Subcutaneous adipose tissue (tissue), 4 donors: Measurements from ENCODE around the gene MRC1. TPM values are rescaled to one million over a fixed set of nuclear protein-coding genes. Genes with fewer than 3 reads are reported as not detected.

Experiments used
- total RNA-seq, 4 donors: library from RNA; depleted of rRNA; stranded (reverse); fragments of >200 nt; gene quantifications; one replicate each; pipeline ENCODE4 v1.1.0, GENCODE V29; 2016
- TF ChIP-seq, protein P1 (sequence below): fragments of 450-650 bp; IDR thresholded peaks from one replicate; pipeline ENCODE4 v1.5.1; 2016; ENCODE audit warnings: low read depth, mild to moderate bottlenecking, control low read depth, antibody characterized with exemption, moderate library complexity

MRC1 gene
- total RNA-seq, 4 donors from 2014 or later: 86.3 to 232 (median 218) TPM

DNA sequence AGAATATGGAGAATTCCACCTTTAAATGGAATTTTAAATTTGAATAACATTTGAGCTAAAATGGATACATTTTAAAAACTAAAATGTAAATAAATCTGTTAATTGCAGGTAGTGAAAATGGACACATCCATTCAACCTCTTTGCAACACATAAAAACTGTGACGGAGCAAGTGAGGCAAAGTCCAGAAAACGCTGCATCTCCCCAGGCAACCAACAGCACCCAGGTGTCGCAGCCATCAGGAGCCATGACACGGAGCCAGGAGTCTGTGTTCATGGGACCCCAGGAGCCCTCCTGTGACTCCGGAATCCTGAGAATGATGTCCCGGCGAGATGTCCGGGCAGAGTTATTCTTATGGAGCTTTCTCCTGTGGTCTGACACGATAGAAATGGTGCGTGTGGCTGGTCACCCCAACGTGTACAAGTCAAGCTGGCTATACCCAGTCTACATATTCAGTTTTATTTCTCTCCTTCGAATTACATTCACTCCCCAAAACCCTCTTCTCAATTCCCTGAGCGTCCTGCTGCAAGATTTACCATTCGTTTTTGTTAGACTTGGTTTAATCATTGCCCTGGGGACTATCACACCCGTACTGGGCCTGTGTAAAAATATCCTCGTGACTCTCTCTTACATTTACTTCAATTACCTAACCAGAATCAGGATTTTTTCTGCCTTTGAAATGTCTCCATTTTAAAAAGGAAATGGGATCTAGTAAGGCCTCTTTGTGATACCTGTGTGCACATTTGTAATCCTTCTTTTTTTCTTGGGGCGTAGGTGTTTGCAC lies 13.1 kb upstream of the MRC1 start:
- TF ChIP-seq, protein P1, sequence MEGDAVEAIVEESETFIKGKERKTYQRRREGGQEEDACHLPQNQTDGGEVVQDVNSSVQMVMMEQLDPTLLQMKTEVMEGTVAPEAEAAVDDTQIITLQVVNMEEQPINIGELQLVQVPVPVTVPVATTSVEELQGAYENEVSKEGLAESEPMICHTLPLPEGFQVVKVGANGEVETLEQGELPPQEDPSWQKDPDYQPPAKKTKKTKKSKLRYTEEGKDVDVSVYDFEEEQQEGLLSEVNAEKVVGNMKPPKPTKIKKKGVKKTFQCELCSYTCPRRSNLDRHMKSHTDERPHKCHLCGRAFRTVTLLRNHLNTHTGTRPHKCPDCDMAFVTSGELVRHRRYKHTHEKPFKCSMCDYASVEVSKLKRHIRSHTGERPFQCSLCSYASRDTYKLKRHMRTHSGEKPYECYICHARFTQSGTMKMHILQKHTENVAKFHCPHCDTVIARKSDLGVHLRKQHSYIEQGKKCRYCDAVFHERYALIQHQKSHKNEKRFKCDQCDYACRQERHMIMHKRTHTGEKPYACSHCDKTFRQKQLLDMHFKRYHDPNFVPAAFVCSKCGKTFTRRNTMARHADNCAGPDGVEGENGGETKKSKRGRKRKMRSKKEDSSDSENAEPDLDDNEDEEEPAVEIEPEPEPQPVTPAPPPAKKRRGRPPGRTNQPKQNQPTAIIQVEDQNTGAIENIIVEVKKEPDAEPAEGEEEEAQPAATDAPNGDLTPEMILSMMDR: no peak

DNA sequence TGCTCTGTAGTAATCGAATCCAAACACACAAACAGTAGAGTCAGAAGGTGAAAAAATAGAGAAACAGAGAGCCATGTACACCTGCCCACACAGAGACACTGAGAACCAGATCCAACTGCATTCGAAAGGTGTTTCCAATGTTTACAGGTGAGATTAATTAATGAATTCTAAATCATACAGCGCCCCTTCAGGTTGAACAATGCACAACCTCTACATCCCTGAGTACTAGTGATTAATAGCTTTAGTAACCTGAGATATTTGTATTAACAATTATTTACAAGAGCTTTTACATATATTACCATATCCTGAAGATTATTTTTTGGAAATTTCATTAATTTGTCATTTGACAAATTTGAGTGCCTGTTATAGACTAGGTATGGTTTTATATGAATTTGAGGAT lies 7.6 kb upstream of the MRC1 start:
- TF ChIP-seq, protein P1: no peak

DNA sequence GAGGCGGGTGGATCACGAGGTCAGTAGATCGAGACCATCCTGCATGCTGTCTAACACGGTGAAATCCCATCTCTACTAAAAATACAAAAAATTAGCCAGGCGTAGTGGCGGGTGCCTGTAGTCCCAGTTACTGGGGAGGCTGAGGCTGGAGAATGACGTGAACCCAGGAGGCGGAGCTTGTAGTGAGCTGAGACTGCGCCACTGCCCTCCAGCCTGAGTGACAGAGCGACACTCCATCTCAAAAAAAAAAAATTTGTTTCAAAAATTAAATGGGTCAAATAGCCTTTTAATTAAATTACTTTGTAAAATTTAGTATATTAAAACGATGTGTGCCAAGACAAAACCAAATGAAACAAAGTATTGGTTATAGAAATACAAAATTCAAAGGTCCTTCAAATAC lies 6.8 kb upstream of the MRC1 start:
- TF ChIP-seq, protein P1: no peak

DNA sequence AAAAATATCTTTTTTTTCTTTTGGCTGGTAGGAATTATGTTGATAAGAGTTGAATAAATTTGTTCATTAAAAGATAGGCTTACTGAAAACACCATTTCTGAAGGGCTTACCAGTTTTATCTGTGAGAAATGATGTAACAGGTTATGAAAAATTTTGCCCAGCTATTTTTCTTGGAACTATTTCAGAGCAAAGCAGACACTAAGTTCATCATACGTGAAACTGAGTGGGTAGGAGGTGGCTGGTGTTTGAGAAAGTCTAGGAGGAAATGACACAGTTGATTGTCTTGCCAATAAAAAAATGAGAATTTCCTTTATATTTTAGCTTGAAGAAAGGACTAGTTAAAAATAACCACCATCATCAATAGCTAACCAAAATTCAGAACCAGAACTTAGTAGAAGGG lies 6.2 kb upstream of the MRC1 start:
- TF ChIP-seq, protein P1: no peak

DNA sequence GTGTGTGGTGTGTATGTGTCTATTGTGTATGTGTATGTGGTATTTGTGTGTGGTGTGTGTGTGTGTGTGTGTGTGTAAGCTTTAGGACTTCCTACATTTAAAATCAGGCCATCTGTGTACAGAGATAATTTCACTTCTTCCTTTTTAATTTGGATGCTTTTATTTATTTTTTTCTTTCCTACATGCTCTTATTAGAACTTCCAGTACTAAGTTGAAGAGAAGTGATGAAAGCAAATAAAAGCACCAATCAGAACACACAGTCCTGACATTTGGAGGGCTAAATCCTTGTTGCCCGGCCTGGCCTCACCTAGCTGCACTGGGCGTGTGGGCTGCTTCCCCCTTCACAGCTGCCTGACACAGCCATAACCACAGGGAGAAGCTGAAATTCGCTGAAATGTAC lies 3.8 kb upstream of the MRC1 start:
- TF ChIP-seq, protein P1: no peak

DNA sequence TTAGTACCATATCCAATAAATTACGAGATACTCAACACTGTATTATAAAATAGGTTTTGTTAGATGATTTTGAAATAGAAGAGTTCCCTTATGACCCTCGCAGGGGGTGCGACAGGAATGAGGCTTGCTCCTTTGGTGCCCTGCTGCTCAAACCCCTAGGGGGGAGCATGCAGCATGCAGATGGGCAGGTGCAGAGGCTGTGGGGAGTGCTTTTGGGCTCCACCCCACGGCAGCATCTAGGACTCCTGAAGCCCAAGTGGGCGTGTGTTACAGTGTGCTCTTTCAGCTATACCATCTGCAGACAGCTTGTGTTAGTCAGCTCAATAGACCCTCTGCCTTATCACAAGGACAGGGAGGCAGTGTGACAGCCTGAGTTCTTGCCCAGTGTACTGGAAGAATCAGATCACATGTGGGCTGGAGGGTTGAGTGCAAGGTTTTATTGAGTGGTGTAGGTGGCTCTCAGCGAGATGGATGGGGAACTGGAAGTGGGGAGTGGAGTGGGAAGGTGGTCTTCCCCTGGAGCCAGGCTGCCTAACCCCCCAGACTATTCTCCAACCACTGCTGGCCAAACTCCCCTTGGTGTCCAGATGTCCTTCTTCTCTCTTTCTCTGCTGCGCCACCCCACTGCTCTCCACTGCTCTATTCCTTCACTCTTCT lies 3.1 kb upstream of the MRC1 start:
- TF ChIP-seq, protein P1: no peak

DNA sequence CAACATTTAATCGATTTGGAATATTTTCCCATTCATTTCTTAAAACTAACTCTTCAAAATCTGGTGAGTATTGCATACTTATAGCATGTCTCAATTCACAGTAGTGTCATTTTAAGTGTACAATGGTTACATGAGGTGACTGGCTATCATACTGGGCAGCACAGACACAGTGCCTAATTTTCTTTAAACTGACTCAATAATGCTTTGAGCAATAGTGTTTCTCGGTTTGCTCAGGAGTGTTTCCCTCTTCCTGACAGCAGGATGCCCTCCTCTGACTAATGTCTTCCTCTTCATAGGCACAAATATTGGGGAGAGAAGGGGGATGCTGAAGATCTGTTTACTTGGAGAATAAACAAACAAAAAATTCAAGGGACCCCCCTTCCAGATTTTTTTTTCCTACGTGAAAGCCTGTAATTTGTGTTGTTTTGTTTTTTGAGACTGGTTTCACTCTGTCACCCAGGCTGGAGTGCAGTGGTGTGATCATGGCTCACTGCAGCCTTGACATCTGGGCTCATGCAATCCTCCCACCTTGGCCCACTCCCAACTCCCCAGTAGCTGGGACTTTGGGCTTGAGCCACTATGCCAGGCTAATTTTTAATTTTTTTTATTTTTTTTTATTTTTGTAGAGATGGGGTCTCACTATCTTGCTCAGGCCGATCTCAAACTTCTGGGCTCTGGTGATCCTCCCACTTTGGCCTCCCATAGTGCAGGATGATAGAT lies 2.2 kb downstream of the MRC1 start:
- TF ChIP-seq, protein P1: no peak
